Activated CD8-positive, alpha-beta memory T cell treated with anti-CD3 and anti-CD28 coated beads, Interleukin-2, amount 50 U/mL, for 48 hours (primary cell): ENCODE measurements around the gene TRAPPC2L.
"Not testable (repeated sequence)": the region's sequence is repeated elsewhere in the genome, so short reads cannot be mapped to it uniquely, and the experiment has no call there.

Experiments used
- DNase-seq: peaks from one replicate; pipeline ENCODE4 v3.0.0-alpha.2; 2020

TRAPPC2L gene

DNA sequence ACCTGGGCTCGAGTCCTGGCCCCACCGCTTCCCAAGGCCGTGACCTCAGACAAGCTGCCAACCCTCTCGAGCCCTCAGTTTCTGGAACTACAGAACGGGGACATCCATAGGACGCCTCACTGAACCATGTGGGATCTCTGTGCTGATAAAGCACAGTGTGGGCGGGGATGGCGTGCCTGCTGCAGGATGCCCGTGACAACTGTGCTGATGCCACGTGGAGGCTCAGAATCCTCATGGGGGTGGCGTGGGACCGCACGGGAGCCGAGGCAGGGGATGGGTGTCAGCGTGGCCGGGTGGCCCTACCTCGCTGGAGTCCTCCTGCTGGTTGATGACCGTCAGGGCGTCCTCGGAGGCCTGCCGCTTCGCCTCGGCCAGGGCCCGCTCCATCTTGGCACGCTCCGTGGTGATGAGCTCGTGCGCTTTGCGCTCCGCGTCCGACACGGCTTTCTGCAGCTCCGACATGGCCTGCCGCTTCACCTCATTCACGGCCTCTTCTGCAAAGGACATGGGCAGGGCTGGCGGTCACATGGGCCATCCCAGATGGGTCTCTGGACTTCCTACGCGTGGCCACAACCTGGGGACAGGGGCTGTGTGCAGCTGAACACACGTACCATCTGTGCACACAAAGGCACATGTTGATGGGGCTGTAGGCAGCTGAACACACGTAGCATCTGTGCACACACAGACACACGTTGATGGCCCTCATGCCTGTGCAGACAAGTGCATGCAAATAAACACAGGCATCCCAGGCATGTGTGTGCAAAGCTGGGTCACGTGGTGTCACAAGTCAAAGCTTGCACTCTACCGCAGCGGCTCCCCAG lies 22.2 kb downstream of the TRAPPC2L start:
- no peak for DNase-seq

DNA sequence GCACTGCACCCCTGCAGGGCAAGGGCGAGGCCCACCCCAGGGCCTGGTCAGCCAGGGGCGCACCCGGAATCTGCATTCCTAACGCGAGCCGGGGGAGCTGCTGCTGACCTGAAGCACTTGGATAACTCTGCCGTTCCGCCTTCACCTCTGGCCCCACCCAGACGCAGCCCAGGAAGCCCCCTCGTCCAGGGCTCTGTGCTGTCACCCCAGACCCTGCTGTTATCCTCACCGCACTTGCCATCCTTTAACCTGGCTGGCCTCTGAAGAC lies 22.8 kb downstream of the TRAPPC2L start:
- DNase-seq = no peak

DNA sequence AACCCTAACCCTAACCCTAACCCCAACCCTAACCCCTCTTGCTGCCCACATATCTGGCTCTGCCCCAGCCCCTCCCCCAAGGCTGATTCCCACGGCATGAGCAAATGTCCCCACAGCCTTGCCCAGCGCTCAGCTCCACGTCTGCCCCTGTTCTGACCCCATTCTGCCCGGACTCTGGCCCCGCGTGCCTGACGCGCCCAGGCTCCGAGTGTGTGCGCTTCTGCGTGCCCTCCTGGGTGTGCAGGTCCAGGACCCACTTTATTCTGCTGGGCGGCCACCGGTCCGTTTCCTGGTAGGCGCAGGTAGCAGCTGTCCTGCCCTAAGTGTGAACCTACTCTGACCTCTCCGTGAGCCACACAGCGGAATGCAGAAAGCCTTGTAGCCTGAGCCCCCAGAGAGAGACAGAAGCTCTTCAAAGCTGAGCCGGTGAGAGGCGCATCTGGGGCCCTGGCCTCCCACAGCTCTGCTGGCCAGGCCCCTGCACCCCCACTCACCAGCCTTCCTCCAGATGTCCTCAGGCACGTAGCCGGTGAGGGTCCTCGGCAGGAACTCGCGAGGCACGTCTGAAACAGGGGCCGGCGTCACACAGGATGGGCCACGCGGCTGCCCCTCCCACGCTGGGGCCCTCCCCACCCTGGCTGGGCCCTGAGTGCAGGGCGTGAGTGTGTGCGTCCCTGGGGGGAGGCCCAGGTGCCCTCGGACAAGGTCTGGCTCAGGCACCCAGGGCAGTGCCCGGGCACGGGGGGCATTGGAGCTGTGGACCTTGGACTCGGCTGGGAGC lies 23.5 kb downstream of the TRAPPC2L start:
- DNase-seq = no peak

DNA sequence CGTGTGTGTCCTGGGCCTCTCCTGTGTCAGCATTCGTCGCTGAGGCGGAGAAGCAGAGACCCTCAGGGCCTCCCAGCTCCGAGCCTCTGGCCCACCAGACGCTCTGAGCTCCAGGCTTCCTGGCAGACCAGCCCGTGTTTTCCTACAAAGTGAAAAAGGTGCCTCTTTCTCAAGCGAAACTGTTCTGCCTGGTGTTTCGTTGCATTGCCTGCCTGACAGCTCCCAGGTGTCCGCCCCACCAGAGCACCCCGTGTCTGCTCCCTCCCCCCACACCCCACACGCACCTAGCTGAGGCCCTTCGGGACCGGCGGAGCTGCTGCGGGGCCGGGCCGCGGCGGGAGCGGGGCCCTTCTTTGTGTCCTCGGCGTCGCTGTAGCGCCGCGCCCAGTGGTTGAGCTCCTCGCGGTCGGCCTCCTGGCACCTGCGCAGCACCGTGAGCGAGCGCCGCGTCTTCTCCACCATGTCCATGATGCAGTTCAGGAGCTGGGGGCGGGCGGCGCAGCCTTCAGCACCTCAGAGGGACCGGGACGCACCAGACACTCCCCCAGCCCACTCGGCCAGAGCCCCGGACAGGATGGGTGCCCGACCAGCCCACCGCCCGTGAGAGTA lies 24.2 kb downstream of the TRAPPC2L start:
- DNase-seq = no peak

DNA sequence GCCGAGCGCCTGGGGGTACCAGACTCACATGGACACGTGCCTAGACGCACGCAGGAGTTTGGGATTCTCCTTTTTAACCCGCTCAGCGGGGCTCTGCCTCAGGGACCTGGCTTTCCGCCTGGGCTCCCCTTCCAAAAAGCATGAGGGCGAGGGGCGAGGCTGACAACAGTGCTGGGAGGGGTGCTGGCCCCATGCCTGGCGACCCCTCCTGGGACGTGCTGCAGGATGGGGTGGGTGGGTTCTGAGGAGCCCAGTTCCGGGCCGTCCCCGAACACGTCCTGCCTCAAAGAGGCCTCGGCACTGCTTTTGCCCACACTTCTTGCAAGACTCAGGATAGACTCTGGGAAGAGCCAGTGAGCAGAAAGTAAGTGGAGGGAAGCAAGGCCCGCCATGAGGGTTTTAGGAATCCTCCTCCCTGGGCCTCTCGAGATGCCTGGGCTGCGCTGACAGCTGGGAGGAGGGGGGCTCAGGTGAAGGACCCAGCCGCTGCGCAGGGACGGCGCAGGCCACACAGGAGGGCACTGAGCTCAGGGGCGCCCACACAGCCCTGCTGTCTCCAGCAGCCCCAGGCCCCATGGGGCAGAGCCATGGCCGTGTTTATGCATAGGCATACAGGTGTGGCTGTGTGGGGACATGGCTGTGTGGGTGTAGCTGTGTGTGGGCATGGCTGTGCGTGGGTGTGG lies 24.9 kb downstream of the TRAPPC2L start:
- DNase-seq = no peak

DNA sequence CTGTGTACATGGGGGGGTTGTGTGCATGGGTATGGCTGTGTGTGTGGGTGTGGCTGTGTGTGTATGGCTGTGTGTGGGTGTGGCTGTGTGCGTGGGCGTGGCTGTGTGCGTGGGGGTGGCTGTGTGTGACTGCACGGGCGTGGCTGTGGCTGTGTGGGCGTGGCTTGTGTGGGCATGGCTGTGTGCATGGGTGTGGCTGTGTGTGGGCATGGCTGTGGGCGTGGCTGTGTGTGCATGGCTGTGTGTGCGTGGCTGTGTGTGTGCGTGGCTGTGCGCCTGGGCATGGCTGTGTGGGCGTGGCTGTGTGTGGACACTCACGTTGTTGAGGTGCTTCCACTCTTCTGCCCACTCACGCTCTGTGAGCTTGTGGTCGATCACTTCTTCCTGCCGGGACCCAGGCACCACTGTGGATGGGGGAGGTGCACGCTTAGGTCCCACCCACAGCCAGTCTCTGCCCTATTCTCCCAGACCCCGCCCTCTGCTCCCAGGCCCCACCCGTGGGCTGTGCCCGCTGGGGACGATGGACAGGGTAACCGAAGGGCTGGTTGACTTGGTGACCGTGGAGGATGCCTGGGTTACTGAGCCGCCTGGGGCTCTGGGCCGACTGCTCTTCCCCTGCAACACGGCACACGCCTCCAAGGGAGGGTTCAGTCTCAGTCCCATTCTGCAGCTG lies 25.6 kb downstream of the TRAPPC2L start:
- no peak for DNase-seq

DNA sequence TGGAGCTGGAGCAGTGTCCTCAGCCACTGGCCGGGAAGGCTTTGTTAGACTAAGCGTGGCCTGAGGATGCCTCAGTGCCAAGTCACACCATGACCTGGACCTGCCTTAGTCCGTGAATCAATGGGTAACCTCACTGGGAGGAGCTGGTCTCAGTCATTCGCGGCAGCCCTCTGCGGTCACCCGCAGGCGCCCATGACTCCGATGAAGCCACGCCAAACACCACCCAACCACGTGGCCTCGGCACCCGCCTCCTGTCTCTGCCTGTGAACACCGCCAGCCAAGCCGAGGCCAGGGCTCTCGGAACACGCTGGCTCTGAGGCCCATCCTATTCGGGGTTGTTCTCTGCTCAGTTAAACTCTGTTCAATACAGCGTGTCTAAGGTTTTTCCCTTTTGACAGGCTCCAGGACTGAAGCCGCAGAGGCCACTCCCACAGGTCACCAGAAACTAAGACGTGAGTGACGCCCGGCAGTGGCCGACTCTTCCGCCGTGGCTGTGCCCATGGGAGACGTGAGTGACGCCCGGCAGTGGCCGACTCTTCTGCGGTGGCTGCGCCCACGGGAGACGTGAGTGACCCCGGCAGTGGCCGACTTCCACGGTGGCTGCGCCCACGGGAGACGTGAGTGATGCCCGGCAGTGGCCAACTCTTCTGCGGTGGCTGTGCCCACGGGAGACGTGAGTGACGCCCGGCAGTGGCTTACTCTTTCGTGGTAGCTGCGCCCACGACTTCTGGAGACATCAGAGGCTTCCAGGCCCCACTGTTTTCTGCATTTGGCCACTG lies 26.4 kb downstream of the TRAPPC2L start:
- DNase-seq = no peak

DNA sequence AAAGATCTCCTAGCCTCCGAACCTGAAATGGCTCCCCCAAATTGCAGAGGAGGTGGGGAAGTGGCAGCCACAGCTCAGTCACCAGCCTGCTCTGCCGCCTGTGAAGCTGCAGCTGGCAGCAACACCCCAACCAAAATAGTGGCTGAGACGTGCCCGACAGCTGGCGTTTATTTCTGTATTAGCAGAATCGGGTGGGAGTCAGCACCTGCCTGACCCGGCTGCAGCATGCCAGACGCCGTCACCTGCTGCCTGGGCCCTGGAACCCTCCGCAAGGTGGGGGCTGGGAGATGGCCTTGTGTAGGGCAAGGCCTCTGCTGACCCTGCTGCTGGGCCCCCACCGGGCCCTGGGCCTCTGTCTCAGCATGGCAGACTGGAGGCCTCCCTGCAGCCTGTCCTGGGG lies 27.0 kb downstream of the TRAPPC2L start:
- DNase-seq = no peak

DNA sequence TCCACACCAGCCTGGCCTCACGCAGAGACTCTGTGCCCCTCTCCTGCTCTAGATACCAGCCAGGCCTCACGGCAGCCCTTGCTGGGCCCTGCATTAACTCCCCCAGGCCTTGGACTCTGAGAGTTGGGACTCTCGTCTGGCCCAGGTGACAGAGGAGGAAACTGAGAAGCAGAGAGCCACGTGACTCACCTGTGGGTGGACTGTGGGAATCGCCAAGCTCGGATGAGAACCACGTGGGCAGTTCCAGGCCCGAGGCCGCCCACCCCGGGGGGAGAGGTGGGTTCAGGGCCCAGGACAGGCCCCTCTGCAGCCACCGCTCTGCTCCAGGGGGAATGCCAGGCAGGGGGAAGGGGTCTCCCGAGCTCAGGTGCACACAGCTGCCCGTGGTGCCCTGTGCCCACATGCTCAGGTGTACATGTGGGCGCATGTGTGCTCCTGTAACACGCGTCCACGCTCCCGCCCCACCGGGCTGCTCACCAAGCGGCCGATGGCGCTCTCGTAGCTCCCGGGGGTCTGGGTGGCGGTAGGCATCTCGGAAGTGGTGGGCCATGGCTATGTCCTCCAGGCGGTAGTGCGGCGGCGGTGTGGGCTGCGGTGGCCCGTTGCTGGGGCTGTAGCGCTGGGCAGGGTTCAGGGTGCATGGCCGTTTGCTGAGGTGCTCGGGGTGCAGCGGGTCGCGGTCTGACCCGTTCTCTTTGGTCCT lies 27.8 kb downstream of the TRAPPC2L start:
- DNase-seq = no peak

DNA sequence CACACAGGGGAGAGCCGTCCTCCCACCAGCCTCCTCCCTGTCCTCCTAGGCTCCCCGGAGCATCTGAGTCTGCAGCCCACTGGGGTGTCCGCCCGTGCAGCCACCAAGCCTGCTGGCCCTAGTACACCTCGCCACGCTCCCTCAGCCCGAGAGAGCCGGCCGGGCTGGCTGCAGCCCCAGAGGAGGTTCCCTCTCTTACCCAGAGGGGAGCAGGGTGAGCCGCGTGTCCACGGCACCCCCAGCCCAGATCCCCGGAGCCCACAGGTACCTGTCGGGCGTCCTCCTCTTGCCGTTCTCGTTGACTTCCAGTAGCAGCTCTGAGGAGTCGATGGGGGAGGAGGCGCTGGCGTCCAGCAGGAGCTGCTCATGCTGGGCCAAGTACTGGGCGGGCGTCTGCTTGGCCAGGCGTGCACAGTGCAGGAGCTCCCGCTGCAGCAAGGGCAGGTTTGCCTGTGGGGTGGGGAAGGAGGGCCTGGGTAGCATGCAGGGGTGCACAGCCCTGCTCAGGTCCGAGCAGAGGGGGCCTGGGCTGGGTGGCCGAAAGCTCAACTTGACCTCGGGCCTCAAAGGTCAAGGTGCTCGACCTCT lies 28.9 kb downstream of the TRAPPC2L start:
- DNase-seq = no peak

DNA sequence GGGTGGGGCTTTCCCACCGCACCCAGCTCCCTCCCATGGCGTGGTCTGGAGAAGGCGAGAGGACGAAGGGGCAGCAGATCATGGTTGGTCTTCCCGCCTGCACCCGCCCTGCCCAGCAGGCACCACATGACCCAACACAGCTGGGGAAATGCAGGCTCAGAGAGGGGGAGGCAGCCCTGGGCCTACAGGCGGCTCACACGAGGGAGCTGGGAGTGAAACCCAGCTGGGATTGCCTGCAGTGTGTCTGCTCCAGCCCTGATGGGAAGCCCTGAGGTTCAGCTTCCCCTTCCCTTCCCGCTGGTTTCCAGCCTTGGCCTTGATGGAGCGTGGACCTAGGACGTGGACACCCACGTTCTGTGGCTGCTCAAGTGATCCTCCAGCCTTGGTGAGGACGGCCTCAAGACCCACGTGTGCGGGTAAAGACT lies 29.5 kb downstream of the TRAPPC2L start:
- no peak for DNase-seq

DNA sequence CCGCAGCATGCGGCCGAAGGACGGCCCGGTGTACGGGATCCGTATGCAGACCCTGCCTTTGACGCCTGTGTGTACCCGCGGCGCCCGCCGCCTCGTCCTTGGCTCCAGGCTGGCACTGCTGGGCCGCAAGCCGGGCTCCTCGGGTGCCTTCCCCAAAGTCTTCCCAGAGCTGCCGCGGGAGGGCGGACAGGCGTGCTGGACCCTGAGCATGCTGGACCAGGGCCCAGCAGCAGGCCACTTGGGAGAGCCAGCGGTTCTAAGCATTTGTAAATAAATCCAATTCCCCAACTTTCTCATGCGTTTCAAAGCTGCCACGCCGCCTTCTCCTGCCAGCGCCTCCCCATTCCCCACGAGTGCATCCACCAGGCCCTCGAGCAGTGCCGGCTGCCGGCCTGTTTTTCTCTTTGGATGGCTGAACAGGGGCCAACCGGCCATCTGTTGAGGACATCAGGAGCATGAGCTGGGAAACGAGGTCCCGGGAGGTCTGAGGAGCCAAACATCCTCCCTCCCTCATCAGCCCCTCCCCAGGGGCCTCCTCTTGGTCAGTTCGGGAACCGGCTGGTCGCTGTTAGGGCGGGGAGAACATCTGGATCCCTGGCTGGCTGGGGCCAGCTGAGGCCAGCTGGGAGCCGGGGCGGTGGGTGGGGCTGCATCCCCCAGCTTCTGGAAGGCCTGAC lies 30.1 kb downstream of the TRAPPC2L start:
- no peak for DNase-seq

DNA sequence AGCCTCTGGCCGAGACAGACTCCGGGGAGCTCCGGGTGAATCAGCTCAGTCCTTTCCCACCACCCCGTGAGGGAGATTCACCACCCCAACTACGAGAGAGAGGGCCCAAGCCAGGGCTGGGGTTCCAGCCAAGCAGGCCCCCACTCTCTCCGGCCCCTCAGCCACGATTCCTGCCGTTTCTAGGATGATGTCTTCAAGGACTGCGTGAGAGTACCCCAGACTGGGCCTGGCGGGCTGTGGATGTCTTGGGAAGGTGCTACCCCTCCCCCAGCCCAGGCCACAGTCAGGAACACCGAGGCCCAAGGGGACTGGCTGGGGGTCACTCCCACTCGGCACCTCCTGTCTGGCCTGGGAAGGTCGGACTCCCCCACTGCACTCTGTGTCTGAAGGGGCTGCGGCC lies 31.1 kb downstream of the TRAPPC2L start:
- no peak for DNase-seq

DNA sequence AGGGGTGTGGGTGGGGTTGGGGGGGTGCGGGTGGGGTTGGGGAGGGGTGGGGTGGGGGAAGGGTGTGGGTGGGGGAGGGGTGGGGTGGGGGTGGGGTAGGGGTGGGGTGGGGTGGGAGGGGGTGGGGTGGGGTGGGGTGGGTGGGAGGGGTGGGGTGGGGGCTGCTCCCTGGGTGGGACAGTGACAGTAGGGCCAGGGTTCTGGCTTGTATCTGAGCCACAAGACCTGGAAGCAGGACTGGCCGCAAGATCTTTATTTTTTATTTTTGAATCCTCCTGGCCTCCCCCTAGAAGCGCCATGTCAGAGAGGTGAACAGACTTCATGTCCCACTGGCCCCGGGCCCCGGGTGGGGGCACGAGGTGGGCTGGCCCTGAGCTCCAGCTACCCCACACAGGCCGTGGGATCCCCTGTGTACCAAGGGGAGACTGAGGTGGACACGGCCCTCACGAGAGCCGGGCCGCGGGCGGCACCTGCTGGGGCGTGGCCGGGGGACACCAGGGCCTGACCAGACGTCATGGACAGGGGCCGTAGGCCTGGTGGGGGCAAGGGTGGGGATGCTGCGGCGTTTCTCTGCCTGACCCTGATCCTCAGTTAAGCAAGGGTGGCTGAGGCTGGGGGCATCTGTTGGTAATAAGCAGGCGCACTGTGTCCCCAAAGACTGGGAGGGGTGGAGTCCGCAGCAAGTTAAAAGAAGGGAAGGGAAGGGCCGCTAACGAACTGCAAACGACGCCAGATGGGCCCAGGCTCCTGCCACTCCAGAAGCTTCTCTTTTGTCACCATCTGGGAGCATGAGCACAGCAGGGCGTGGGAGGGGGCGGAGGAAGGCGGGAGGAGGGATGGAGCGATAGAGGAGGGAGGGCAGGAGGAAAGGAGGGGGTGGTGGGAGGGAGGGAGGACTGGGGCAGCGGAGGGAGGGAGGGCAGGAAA lies 31.8 kb downstream of the TRAPPC2L start:
- DNase-seq = no peak

DNA sequence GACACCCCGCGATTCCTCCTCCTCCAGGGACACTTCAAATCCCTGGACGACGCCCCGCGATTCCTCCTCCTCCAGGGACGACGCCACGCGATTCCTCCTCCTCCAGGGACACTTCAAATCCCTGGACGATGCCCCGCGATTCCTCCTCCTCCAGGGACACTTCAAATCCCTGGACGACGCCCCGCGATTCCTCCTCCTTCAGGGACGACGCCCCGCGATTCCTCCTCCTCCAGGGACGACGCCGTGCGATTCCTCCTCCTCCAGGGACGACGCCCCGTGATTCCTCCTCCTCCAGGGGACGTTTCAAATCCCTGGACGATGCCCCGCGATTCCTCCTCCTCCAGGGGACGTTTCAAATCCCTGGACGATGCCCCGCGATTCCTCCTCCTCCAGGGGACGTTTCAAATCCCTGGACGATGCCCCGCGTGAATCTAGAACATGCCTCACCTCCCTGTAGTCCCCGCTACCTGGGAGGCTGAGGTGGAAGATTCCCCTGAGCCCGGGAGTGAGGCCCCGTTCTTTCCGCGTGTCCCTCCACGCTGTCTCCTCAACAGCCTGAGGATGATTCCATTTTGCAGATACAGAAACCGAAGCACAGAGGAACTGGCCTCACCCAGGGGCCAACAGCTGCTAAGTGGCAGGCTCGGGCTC lies 32.9 kb downstream of the TRAPPC2L start:
- DNase-seq = not testable (repeated sequence)

DNA sequence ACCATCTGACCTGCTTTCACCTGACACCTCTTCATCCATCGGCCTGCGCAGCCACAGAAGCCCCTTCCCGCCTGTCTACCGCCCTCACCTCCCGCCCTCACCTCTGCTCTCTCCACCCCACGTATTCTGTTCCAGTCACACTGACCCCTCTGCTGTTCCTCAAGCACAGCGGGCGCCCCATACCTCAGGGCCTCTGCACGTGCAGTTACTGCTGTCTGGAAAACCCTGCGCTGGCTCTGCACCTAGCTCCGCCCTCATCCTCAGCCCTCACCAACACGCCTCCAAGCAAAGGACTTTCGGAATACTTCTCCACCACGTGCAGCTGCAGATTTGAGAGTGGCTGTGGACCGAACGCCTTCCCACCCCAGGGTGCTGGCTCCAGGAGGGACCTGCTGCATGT lies 34.2 kb downstream of the TRAPPC2L start:
- DNase-seq = no peak

DNA sequence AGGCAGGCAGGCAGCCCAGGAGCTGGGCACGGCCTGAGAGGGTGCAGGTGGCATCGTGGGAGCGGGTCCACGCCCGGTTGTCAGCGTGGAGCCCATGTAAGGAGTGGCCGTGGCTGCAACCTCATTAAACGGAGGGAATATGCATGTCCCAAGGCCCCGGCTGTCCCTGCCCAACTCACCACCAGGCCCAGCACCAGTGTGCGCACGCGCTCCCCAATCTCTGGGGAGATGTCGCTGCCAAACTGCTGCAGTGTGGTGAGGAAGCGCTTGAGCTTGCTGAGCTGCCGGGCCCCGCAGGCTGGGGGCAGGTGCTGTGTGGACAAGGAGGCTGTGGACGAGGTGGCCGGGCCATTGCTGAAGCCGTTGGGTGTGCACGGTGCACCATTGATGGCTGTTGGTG lies 35.1 kb downstream of the TRAPPC2L start:
- DNase-seq = no peak

DNA sequence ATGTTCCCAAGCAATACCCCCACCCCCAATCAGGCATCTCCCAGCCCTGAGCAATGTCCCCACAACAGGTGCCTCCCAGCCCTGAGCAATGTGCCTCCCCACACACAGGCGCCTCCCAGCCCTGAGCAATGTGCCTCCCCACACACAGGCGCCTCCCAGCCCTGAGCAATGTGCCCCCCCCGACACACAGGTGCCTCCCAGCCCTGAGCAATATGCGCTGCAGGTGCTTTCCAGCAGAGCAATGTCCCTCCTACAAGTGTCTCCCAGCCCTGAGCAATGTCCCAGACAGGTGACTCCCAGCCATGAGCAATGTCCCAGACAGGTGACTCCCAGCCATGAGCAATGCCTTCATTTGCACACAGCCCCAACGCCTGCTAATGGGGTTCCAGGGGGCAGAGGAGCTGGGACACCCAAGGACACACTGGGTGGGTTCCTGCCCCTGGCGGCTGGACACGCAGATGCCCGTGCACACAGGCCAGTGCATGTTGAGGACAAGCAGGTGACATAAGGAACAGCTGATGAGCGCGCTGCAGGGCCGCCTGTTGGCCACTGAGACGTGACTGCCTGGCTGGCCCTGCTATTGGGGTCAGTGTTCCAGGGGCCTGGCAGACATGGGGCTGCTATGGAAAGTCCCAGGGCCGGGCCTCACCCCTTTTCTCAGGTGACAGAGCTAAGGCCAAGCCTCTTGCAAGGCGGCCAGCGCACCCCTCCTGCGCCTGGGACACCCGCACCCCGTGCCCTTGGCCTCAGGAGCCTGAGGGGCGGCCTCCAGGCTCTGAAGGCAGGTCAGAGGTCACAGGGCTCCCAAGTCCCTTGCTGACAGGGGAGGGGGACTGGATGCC lies 36.4 kb downstream of the TRAPPC2L start:
- DNase-seq = no peak
